NCI-H2196 treated with DMSO at 0.1 percent for 48 hours (cell line): Measurements from ENCODE around the gene PERCC1.

Source experiments
- DNase-seq: peaks from one replicate; lab custom pipeline; 2025; ENCODE audit not compliant: unreplicated experiment; lab: John Stamatoyannopoulos, UW

Gene PERCC1

DNA sequence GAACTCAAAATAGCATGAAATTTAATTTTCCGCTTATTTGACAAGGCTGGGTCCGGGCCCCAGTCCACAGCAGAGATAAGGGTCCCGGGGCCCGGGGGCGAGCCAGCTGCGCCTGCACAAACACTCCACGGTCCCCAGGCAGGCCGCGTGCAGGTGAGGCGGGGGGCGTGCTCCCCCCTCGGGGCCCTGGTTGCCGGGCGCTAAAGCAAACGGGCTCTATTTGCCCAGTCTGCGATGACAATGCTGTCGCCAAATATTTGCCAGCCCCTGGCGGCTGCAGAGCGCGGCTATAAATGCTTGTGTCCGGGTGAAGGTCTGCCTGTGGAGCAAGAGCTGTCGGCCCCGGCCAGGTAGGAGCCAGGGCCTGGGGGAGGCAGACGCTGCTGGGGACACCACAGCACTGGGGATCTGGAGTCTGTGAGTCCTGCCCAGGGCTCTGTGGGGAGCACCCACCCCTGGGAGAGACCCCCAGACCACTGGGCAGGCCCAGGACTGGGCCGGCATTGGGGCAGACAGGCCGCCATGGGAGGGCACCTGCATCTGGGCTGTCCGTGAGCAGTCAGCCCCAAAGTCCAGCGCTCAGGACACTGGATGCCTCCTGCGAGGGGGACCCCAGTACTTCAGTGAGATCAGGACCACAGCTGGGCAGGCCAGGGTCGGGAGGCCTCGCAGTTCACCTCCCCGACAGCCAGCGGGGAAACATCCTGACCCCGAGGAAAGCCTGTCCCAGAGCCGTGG is at the start of gene PERCC1:
Gene PERCC1 (plus strand): TSS at position 320 of the 738 bp plus-strand sequence. CDS start 1,516 bp downstream, outside the sequence.
- DNase-seq, result no peak

DNA sequence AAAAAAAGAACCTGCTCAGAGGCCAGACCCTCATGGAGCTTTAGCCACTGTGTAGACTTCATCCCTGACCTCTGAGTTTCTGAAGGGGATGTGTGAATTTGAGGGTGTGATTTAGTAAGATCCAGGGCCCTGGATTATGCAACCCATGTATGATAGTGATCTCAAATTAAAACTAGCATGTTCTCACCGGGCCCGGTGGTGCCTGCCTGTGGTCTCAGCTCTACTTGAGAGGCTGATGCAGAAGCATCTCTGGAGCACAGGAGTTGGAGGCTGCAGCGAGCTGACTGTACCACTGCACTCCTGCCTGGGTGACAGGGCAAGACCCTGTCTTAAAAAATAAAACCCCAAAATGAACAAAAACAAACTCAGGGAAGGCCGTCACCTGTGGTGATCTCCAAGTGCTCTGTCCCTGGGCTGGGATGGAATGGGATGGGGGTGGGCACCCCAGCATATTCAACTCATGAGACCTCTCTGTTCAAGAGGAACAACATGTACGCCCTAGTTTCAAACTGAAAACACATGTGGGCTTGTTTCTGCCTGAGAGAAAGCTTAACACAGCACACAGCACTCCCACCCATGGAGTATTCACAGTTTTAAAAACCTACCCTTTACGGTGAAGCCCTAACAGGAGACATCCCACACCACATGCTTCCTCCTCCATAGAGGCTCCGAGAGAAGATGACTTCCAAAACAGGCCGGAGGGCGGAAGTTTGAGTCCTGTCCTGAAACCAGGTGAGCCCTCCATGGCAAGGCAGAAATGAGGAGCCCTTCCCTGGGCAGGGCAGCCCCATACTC is 49.1 kb upstream of the PERCC1 start:
- DNase-seq, result no peak

DNA sequence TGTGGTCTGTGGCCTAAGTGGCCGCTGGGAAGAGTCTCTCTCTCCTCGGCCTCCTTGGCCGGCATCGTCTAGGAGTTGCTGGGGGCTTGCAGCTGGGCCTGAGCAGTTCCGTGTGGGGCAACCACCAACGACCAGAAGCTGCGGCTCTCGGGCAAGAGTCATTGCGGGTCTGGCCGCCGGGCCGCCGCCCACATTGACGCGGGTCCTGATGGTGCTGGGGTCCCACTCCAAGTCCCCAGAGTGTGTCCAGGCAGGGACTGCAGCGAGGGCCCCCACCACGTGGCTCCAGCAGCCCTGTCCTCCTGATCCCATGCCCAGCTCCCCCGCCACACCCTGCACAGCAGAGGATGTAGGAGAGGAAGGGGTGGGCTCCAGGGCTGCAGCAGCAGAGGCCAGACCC is 47.3 kb upstream of the PERCC1 start:
- no peak for DNase-seq

DNA sequence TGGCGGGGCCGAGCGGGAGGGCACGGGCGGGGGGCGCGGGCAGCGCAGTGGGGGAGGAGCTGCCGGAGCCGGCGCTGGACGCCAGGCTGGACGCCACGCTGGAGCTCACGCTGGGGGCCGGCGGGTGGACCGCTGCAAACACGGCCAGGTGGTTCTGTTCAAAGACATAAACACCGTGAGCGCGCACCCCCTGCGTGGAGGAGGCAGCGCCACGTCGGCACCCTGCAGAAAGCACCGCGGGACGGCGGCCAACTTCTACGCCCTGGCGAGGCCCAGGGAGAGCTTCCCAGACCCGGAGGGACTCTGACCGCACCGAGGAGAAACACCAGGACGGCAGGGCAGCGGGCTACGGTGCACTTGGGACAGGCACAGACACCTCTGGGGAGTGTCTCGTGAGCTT is 45.6 kb upstream of the PERCC1 start:
- no peak for DNase-seq

DNA sequence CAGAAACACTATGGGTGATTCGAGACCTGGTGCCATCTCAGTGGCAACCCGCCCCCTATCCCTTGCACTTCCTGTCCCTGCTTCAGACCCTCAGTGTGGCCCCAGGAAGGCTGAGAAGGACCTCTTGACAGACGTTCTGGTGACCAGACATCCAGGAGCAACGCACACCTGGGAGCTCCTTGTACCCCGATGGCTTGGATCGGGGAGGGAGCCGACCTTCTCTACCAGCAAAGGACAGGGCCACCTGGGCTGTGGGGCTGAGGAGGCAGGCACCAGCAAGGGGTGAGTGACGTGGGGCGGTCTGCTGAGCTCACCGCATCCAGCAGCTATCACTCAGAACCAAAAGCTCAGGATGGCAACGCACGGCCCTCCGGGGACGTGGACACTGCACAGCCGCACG is 43.5 kb upstream of the PERCC1 start:
- no peak for DNase-seq

DNA sequence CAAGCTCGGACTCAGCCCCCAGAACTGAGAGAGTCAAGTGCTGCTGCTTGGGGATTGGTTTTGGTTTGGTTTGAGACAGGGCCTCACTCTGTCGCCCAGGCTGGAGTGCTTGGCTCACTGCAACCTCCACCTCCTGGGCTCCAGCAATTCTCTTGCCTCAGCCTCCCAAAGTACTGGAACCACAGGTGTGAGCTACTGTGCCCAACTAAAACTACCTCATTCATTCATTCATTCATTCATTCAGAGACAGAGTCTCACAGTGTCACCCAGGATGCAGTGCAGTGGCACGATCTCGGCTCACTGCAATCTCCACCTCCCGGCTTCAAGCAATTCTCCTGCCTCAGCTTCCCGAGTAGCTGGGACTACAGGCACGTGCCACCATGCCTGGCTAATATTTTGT is 41.1 kb upstream of the PERCC1 start:
- no peak for DNase-seq

DNA sequence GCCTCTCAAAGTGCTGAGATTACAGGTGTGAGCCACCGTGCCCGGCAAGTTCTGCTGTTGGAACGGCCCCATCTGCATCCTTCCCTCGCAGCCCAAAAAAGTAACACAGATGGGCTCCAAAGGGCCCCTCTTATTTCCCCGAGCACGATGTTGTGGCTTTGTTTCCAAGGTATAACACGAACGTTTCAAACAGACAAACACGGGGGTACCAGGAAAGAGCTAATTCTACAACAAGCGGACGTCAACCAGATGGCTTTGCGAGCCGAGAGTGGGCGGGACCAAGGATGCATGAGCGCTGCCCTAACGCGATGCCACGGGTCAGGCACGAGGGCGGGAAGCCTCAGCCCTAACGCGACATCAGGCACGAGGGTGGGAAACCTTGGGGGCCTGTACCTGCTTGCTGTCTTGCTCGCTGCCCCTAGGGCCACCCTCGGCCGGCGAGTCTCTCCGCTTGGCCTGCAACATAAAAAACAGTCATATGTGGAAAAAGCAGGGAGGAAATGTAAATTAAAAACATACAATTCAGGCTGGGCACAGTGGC is 40.6 kb upstream of the PERCC1 start:
- no peak for DNase-seq

DNA sequence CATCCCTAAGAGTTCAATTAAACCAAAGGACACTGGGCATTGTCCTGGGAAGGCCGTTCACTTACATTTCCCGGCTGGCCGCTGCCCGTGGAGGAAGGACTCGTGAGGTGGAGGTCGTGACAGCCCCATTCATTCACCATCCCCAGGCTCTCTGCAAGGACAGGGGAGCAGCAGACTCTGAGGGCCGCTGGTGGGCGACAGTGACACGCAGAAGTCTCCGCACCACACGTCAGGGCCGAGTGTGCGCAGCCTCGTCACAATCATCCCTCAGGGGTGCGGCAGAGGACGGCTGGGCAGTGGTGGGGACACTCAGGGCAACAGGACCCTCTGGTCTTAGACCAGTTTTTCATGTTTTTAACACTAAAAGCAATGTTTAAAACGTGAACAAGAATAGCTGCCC is 38.1 kb upstream of the PERCC1 start:
- DNase-seq, result no peak

DNA sequence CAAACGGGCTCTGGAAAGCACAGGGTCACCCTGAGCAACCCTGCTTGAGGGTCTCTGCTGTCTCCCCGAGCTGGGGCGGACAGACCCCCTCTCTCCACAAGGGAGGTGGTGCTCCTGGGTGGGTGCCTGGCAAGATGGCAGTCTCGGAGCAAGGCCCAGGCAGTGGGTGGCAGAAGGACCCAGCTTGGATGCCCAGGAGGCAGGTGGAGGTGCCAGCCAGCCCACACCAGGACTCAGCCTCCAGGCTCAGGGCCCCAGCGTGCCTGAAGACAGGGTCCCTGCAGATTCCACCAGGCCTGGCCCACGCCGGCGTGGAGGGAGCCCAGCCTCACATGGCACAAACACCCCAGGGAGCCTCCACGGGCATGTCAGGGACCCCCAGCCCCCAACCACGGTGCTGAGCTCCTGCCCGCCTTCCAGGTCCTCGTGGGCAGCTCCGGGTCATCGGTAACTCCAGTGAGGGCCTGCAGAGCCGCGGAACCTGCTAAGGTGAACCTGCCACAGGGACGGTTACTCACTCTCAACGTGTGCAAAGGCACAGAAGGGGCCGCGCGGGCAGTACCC is 37.2 kb upstream of the PERCC1 start:
- no peak for DNase-seq

DNA sequence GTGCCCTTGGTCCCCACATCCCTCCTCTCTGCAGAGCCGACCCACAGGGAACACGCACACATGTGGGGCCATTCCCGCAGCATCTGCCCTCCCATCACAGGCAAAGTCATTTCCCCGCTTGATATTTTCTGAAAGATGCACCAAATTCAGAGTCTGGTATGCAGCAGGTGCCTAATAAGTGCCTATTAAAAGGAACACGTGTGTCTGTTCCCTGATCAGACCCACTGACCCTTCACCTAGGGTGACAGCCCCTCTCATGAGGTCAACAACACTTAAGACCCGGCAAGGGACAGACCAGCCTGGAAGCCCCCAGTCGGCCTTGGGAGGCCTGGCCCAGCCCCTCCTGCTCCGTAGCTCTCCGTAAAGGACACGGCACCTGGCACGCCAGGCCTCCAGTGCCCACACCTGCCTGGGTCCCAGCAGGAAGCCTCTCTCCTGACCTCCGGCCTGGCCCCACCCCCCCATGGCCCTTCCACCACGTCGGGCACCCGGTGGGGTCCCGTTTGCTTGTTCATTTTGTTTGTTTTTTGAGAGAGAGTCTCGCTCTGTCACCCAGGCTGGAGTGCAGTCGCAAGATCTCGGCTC is 36.4 kb upstream of the PERCC1 start:
- no peak for DNase-seq

DNA sequence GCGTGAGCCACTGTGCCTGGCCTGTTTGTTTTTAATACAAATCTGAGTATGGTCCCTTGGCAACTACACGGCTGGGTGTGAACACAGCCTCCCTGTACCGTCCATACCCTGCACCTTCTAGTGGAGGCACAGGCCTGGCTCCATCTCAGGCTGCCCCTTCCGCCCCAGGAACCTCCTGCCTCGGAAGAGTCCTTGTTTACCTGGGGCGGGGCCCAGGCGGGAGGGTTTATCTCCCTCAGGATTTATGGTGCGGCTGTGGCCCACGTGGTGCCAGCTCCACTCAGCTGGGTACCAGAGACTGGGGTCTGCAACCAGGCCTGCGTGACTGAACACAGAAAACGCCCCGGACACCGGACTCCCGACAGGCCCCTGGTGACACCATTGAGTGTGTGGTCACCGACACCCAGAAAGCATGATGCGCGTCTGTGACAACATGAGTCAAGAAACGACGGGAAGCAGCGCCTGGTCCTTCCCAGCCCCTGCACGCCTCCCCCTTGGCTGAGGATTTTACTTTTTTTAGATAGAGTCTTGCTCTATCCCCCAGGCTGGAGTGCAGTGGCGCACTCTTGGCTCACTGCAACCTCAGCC is 35.3 kb upstream of the PERCC1 start:
- DNase-seq, result no peak

DNA sequence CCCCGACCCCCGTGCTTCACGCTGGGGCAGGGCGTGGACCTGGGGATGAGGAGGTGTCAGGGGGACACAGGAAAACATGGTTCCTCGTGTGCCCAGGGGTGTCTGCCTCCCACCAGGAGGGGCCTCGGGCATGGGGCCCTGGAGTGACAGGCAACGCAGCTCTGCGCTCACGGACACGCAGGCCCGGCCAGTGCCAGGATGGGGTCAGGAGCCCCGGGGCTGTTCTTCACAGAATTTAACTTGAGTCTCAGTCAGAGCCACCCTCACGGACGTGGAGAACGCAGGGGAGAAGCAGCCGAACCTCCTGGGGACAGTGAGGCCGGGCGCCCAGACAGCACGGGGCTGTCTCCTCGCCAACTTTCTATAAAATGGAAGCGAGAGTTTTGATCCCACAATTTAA is 33.1 kb upstream of the PERCC1 start:
- no peak for DNase-seq

DNA sequence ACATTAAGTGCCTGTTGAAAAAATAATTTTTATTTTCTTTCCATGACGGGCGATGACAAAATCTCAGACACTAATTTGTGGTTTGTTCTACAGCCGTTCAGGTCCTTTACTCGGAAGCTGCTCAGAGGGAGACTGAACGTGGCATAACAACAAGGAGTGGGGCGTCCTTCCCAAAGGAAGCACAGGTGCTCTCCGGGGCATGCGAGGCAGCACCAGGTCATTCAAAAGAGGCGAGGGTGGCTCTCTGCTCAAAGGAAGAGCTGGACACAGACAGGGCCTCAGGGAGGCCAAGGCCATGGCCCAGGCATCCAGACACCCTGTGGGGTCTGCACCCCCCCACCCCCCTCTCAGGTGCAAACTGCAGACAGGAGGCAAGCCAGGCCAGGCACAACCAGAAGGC is 32.5 kb upstream of the PERCC1 start:
- no peak for DNase-seq

DNA sequence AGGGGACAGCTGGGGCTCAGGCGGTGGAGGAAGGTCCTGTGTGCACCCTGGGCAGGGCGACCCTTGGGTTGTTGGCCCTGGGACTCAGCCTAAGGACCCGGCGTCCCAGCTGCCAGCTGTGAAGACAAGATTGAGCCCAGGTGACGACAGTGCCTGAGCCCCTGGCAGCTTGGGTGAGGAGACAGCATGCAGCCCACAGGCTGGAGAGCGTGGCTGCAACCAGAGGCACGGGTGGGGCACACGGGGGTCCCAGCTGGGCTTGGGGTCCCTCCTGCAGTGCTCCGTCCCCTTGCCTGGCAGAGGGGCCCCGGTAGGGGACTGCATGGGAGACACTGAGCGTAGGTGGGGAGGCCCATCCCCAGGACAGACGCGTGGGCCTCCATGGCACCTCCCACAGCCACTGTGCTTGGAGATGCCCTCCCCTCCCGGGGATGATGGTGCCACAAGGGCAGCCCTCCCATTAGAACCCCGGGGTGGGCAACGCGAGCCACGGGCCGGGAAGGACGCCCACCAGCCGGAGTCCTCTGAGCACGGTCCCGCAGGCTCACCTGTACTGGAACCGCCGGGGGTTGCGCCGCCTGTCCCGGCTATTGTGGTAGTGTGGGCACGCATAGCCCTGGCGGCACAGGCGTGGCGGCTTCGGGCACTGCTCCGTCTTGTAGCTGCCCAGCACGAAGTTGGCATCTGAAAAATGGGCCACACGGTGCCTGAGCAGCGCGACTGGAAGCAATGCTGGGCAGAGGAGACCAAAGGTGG is 31.9 kb upstream of the PERCC1 start:
- DNase-seq, result no peak

DNA sequence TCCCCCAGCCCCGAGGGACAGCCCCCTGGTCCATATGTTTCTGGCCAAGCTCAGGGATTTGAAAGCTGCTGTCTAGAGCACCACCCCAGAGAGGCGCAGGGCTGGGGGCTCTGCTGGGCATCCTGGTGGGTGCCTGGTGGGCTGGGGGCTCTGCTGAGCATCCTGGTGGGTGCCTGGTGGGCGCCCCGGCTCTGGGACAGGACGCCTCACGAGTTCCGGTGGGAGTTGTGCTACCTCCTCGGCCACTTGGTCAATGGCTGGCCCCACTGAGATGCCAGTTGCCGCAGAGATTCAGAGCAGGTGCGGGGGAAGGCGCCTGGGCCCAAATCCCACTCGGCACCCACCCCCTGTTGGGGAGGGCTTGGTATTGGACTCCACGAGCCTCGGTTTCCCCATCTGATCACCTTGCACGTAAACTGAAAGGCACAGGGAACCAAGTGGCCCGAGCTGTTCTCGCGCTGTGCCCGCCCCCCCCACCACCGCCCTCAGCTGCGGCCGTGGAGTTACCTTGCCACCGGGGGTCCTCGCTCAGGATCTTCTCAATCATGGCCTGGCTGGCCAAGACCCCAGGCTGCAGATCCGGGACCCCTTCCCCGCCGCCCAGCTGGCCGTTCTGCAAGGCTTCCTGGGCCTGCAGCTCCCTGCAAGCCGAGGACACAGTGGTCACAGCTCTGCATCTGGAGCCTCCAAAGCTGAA is 29.7 kb upstream of the PERCC1 start:
- no peak for DNase-seq

DNA sequence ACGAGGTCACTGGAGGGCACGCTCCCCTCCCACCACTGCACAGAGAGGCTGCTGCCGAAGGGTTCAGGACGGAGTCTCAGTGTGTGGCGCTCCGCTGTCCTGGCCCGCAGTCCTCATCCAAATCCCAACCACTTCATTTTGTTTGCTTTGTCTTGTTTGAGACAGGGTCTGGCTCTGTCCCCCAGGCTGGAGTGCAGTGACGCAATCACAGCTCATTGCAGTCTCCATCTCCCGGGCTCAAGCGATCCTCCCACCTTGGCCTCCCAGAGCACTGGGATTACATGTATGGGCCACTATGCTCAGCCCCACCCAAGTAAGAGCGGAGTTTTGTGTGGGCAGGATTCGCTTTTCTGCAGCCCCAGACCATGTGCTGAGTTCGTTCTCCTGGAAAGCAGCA is 29.1 kb upstream of the PERCC1 start:
- DNase-seq, result no peak

DNA sequence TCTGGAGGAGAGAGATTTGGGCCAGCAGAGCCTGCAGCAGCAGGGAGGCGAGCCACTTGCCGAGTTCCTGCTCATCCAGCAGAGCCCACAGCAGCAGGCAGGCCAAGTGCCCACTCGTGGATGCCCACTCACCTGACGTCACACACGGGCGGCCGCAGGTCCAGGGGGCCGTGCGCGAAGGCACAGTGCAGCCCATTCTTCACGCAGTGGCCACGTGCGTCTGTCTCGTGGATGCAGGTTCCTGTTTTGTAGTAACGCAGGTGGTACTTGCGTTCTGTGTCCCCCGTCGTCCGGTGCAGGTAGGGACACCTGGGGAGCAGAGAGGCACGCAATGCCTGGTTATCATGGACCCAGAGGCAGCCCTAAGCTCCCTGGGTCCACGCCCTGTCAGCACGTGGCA is 27.8 kb upstream of the PERCC1 start:
- no peak for DNase-seq

DNA sequence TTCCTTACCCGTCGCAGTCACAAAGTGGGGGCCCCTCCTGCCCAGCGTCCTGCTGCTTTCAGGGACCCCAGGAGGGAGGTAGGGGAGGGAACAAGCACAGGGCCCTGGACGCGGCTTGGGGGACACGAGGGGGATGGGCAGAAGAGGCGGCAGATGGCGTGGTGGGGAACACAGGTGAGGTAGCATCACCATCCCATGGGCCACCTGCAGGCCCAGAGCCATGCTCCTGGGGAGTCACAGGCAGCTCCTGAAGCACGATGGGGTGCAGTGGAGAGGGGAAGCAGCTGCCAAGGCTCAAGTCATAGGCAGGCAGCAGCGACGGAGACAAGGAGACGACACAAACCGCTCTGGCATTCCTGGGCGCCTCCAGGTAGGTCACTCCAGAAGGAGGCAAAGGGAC is 27.1 kb upstream of the PERCC1 start:
- DNase-seq, result no peak

DNA sequence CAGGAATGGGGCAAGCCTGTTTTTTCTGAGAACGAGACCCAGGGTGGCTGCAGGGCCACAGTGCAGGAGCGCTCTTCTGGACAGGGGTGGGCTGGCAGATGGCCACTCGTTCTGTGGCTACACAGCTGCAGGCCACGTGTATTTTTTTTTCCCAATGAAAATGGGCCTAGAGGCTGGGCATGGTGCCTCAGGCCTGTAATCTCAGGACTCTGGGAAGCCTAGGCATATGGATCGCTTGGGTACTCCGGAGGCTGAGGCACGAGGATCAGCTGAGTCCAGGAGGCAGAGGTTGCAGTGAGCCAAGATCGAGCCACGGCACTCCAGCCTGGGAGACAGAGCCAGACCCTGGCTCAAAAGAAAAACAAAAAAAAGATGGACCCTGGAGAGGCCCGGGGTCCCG is 23.1 kb upstream of the PERCC1 start:
- no peak for DNase-seq
